SU-DHL-6 (cell line): ENCODE results near the gene AFG3L2.

Experiments
- H2AFZ ChIP-seq: fragments of 200-600 bp; sonication (generic); 2 replicates; pipeline ENCODE4 v1.6.1; 2014; ENCODE audit warnings: low read depth, mild to moderate bottlenecking, moderate library complexity, mixed read lengths, antibody characterized with exemption, low read length; ENCODE audit not compliant: severe bottlenecking
- H3F3A ChIP-seq: fragments of 200-600 bp; shearing (Covaris generic); 2 replicates; pipeline ENCODE4 v1.6.0; 2016; ENCODE audit warnings: antibody characterized with exemption, mild to moderate bottlenecking; ENCODE audit not compliant: insufficient read depth
- H3K27ac ChIP-seq: fragments of 200-600 bp; sonication (generic); 2 replicates; pipeline ENCODE4 v1.5.1; 2016; ENCODE audit warnings: low read depth, mild to moderate bottlenecking, low read length, moderate library complexity, mixed read lengths
- H3K27me3 ChIP-seq: fragments of 200-600 bp; sonication (generic), shearing (Covaris generic); 2 replicates; pipeline ENCODE4 v1.6.0; 2014; ENCODE audit warnings: mild to moderate bottlenecking, low read length
- H3K36me3 ChIP-seq: fragments of 200-600 bp; sonication (generic); 2 replicates; pipeline ENCODE4 v1.6.1; 2014; ENCODE audit warnings: mild to moderate bottlenecking, low read length, mixed read lengths
- H3K4me2 ChIP-seq: fragments of 300-600, 200-600 bp; shearing (Covaris generic), sonication (generic); 2 replicates; pipeline ENCODE4 v1.6.0; 2014; ENCODE audit warnings: low read length, low read depth, mild to moderate bottlenecking; ENCODE audit not compliant: poor library complexity, severe bottlenecking
- H3K4me3 ChIP-seq: fragments of 200-600 bp; sonication (generic); 2 replicates; pipeline ENCODE4 v1.5.1; 2014; ENCODE audit warnings: antibody characterized with exemption, low read length, mild to moderate bottlenecking, mixed read lengths; ENCODE audit not compliant: insufficient read depth, poor library complexity, severe bottlenecking
- H3K79me2 ChIP-seq: fragments of 200-600 bp; sonication (generic); 2 replicates; pipeline ENCODE4 v1.6.1; 2014; ENCODE audit warnings: mild to moderate bottlenecking, low read length, moderate library complexity; ENCODE audit not compliant: insufficient read depth
- H3K9ac ChIP-seq: fragments of 200-600 bp; sonication (generic); 2 replicates; pipeline ENCODE4 v1.7.0; 2014; ENCODE audit warnings: mild to moderate bottlenecking, low read length
- H3K9me2 ChIP-seq: fragments of 200-600 bp; sonication (generic); replicated peaks from 2 replicates; pipeline ENCODE4 v1.6.1; 2014; ENCODE audit warnings: low read length; ENCODE audit not compliant: insufficient read depth
- H3K9me3 ChIP-seq: fragments of 200-600 bp; sonication (generic); 2 replicates; pipeline ENCODE4 v1.6.1; 2014; ENCODE audit warnings: low read length, mixed read lengths; ENCODE audit not compliant: insufficient read depth
- H4K20me1 ChIP-seq: fragments of 200-600 bp; sonication (generic); 2 replicates; pipeline ENCODE4 v1.6.1; 2014; ENCODE audit warnings: low read depth, mild to moderate bottlenecking, antibody characterized with exemption, low read length, moderate library complexity, mixed read lengths
- CTCF ChIP-seq: fragments of 200-600 bp; sonication (generic); IDR thresholded peaks from one replicate; pipeline ENCODE4 v1.5.1; 2017; ENCODE audit warnings: antibody characterized with exemption, mild to moderate bottlenecking, low read length, moderate library complexity; ENCODE audit not compliant: insufficient read depth, poor library complexity, severe bottlenecking
- EZH2phosphoT487 ChIP-seq: fragments of 200-600 bp; sonication (generic), shearing (Covaris generic); conservative IDR thresholded peaks from 2 replicates; pipeline ENCODE4 v1.6.1; 2018; ENCODE audit warnings: mild to moderate bottlenecking, antibody characterized with exemption, low read length, moderate library complexity, mixed read lengths

AFG3L2 gene

DNA sequence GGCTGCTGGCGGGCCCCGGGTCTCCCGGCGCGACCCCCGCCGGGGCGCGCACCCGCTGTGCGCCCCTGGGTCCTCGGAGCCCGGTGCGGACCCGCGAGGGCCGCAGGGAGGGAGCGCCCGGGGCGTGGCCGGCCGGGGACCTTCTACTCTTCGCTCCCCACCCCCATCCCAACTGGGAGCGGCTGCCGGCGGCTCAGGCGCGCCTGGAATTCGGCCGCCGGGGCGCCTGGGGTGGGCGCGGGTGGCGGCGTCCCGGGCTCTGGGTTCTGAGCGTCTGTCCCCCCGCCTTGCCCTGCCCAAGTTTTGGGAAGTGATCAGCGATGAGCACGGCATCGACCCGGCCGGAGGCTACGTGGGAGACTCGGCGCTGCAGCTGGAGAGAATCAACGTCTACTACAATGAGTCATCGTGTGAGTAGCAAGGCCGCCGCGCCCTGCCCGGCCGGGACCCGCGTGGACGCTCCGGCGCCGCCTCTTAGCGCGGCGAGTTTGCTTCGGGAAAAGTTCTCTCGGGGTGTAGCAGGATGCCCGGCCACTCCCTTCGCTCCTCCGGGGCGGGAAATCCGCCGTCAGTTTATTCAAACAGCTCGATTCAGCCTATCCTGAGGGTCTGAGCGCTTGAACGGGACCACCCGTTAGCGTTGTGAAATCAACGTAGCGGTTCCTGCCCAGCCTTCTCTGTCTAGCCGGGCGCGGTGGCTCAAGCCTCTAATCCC, 68.5 kb downstream of the AFG3L2 start:
- Histone ChIP-seq H3K9me3 (no peaks in the 10 kb centered on the region), H3K4me3 (no peak overlapping the region), H3K79me2 (no peaks in the 10 kb centered on the region), H3K9me2 (no peaks in the 10 kb centered on the region), H2AFZ (no peak overlapping the region), H4K20me1 (no peaks in the 10 kb centered on the region), H3F3A (no peaks in the 10 kb centered on the region), H3K27me3 (no peaks in the 10 kb centered on the region), H3K9ac (no peak overlapping the region), H3K27ac (no peak overlapping the region), H3K36me3 (no peaks in the 10 kb centered on the region), H3K4me2 (no peak overlapping the region)
- TF ChIP-seq CTCF = no peak
- TF ChIP-seq EZH2phosphoT487 = no peak

DNA sequence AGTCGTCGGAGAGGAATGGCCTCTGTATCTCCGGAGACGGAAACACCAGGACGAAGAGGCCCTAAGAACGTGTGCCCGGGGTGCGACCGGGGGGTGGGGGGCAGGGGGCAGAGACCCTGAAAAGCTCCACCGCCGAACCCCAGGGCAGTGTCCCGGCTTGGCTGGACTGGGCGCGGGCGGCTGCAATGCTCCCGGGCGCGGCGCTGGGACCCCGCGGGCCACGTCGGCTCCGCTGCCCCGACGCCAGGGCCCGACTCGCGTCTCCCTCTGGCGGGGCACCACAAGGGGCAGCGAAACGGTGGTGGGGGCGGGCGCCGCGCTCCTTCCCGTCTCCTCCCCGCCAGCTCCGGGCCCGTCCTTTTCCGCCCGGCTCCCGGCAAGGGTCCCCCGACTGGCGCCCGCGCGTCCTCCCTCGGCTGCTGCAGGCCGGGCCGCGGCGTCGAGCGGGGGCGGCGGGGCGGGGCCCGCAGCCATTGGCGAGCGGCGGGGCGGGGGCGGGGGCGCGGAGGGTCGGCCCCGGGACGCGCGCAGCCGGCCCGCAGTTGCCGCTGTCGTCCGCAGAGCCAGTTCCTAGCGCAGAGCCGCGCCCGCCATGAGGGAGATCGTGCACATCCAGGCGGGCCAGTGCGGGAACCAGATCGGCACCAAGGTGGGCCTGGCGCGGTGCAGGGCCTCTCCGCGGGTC, 69.2 kb downstream of the AFG3L2 start, which contains the start of gene TUBB6:
Gene TUBB6 (plus strand): TSS at position 541 of the 685 bp plus-strand sequence. CDS start 52 bp downstream, at position 593.
- no peak within 1 kb of the TSS for H3K27ac ChIP-seq
- H3K4me2 ChIP-seq = no peak within 1 kb of the TSS
- no peaks in the 10 kb centered on the region for H3K9me2 ChIP-seq
- no peaks in the 10 kb centered on the region for H3K9me3 ChIP-seq
- no peaks in the 10 kb centered on the region for H3K79me2 ChIP-seq
- H3K36me3 ChIP-seq = no peaks in the 10 kb centered on the region
- H2AFZ ChIP-seq = no peak within 1 kb of the TSS
- H3K4me3 ChIP-seq = no peak within 1 kb of the TSS
- no peaks in the 10 kb centered on the region for H4K20me1 ChIP-seq
- TF ChIP-seq EZH2phosphoT487 (no peak), CTCF (no peak)
- H3K27me3 ChIP-seq = no peaks in the 10 kb centered on the region
- no peaks in the 10 kb centered on the region for H3F3A ChIP-seq
- no peak within 1 kb of the TSS for H3K9ac ChIP-seq

DNA sequence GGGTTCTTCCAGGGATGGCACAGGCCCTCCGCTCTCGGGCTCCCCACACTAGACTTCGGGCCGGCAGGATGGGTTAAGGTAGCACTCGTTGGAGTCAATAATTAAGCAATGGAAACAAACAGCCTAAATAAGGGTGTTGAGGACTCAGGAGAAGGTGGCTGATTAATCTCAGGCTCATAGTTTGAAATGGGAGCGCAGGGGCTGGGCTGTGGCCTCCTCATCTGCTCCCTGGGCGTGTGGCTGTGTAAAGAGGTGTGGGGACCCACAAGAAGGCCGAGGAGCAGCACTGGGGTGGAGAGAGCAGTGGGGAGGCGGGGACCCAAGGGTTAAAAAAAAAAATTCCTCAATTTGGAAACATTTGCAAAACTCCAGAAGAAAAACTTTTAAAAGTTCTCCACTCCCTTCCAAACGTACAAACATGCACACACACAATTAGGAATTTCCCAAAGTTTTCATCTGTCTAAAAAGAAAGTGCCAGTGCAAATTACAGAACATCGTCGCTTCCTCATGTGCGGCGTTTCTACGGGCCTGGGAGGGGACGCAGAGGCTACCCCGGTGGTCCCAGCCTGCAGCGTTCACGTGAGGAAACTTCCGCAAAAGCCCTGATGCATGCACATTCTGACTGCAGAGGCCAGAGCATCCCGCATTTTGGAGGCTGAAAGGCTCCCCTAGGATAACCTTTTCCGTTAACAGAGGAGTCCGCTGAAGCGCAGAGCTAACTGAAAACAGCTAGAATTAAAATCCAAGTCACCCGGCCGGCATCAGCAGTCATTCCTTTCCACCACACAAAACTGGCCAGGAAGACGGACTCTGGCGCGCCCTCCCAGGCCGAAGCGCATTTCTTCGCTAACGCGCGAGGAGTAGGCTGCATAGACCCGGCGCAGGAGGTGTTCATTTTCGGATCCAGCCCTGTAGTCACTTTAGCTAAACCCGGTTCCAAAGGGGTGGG, 70.0 kb downstream of the AFG3L2 start:
- H3F3A ChIP-seq = no peaks in the 10 kb centered on the region
- no peaks in the 10 kb centered on the region for H3K79me2 ChIP-seq
- H3K4me2 ChIP-seq = no peak overlapping the region
- H4K20me1 ChIP-seq = no peaks in the 10 kb centered on the region
- no peak for TF ChIP-seq CTCF
- TF ChIP-seq EZH2phosphoT487 = no peak
- H3K9ac ChIP-seq = no peak overlapping the region
- H3K9me2 ChIP-seq = no peaks in the 10 kb centered on the region
- no peaks in the 10 kb centered on the region for H3K27me3 ChIP-seq
- H3K36me3 ChIP-seq = no peaks in the 10 kb centered on the region
- H3K27ac ChIP-seq = no peak overlapping the region
- no peak overlapping the region for H2AFZ ChIP-seq
- no peak overlapping the region for H3K4me3 ChIP-seq
- H3K9me3 ChIP-seq = no peaks in the 10 kb centered on the region
